ENCODE measurements around the gene SCUBE1.

- no peak for TF ChIP-seq MAX (IDR thresholded peaks at IDR 0.05)
- no peak for TF ChIP-seq REST (IDR thresholded peaks at IDR 0.05; ENCODE audit: low read depth)
- no peak for TF ChIP-seq CEBPB (IDR thresholded peaks at IDR 0.05)
- TF ChIP-seq EGR1 (IDR thresholded peaks at IDR 0.05), result no peak
- no peak for TF ChIP-seq TCF12 (IDR thresholded peaks at IDR 0.05; ENCODE audit: low read depth)
- no peak for TF ChIP-seq RAD21 (IDR thresholded peaks at IDR 0.05; ENCODE audit: low read depth)
- TF ChIP-seq TAF1 (IDR thresholded peaks at IDR 0.05; ENCODE audit: low read depth), result no peak
- no peak for TF ChIP-seq YY1 (IDR thresholded peaks at IDR 0.05; ENCODE audit: low read depth)
- TF ChIP-seq CREB1 (IDR thresholded peaks at IDR 0.05; ENCODE audit: low read depth), result no peak
- no peak for TF ChIP-seq ZBTB7A (IDR thresholded peaks at IDR 0.05; ENCODE audit: low read depth)
- no peak for TF ChIP-seq EP300 (IDR thresholded peaks at IDR 0.05; ENCODE audit: borderline replicate concordance)
- no peak for TF ChIP-seq USF1 (IDR thresholded peaks at IDR 0.05)
- no peak for TF ChIP-seq TEAD4 (IDR thresholded peaks at IDR 0.05)
Observed at GRCh38 chr22:43241699-43242386, 101.3 kb downstream of the SCUBE1 start.
